Nephron (organoid): ENCODE results near the gene SLC22A16.
"Not testable (repeated sequence)": the region's sequence is repeated elsewhere in the genome, so short reads cannot be mapped to it uniquely, and the experiment has no call there.

Experiments
- H3K27ac Mint-ChIP-seq, 3 experiments: 2 replicates each; pipeline ENCODE4 v1.8.0; 2020; ENCODE audit warnings: mixed read lengths in 3 of 3, mild to moderate bottlenecking in 2 of 3, moderate library complexity in 1 of 3
- H3K27me3 Mint-ChIP-seq: 2 replicates; pipeline ENCODE4 v1.8.0; 2021; ENCODE audit warnings: low read depth, mild to moderate bottlenecking, moderate library complexity, mixed read lengths
- H3K36me3 Mint-ChIP-seq: 2 replicates; pipeline ENCODE4 v1.8.0; 2020; ENCODE audit warnings: low read depth, mixed read lengths
- H3K4me1 Mint-ChIP-seq: 2 replicates; pipeline ENCODE4 v1.8.0; 2020; ENCODE audit warnings: mixed read lengths
- H3K4me3 Mint-ChIP-seq, 3 experiments: 2 replicates each; pipeline ENCODE4 v1.8.0; 2020; ENCODE audit warnings: mild to moderate bottlenecking in 3 of 3, mixed read lengths in 3 of 3, moderate library complexity in 2 of 3
- H3K9me3 Mint-ChIP-seq: 2 replicates; pipeline ENCODE4 v1.8.0; 2020; ENCODE audit warnings: mixed read lengths
- CTCF ChIP-seq, 3 experiments: fragments of 200-600 bp; sonication (generic); IDR thresholded peaks; one replicate each; pipeline ENCODE4 v1.5.0; 2021; ENCODE audit warnings: antibody characterized with exemption in 3 of 3; ENCODE audit not compliant: unreplicated experiment in 3 of 3

SLC22A16 gene

GRCh38 chr6:110462884-110463481 is 13.4 kb downstream of the SLC22A16 start:
- no peaks in the 10 kb centered on the region for H3K36me3 Mint-ChIP-seq
- peaks cover 4% of the 10 kb centered on the region for H3K27me3 Mint-ChIP-seq
- no peak for TF ChIP-seq CTCF (IDR thresholded peaks at IDR 0.05; ENCODE audit: unreplicated experiment in 3 of 3)
- no peaks in the 10 kb centered on the region for H3K4me1 Mint-ChIP-seq
- no peak overlapping the region for H3K27ac Mint-ChIP-seq
- no peak overlapping the region for H3K4me3 Mint-ChIP-seq
- H3K9me3 Mint-ChIP-seq, result peaks cover 46% of the 10 kb centered on the region

DNA sequence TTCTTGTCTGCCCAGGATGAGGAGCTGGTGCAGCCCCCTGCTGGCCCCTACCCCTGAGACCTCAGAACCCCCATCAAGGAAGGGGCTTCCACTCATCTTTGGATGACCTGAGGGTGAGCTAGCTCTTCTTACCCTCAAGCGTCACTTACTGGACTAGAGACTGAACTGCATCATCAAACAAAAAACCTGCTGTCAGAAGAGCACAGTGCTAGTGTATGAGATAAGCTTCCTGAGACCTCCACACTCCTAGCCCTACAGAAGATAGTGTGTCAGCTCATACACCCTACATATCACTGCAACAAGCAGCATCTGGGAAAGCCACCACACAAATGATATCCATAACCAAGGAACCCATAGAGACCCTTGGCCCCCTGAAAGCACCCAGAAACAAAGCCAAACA is 15.0 kb downstream of the SLC22A16 start:
- no peak for TF ChIP-seq CTCF (IDR thresholded peaks at IDR 0.05; ENCODE audit: unreplicated experiment in 3 of 3)
- Mint-ChIP-seq H3K9me3 (peaks cover 46% of the 10 kb centered on the region), H3K36me3 (no peaks in the 10 kb centered on the region), H3K27me3 (peaks cover 4% of the 10 kb centered on the region), H3K4me3 (no peak overlapping the region), H3K4me1 (no peaks in the 10 kb centered on the region), H3K27ac (no peak overlapping the region)

- H3K27me3 Mint-ChIP-seq, result peaks cover 4% of the 10 kb centered on the region
- H3K4me1 Mint-ChIP-seq, result no peaks in the 10 kb centered on the region
- H3K4me3 Mint-ChIP-seq, result no peak overlapping the region
- peaks cover 30% of the 10 kb centered on the region for H3K9me3 Mint-ChIP-seq
- no peaks in the 10 kb centered on the region for H3K36me3 Mint-ChIP-seq
- no peak overlapping the region for H3K27ac Mint-ChIP-seq
- TF ChIP-seq CTCF (IDR thresholded peaks at IDR 0.05; ENCODE audit: unreplicated experiment in 3 of 3), result no peak
These were observed 17.3 kb downstream of the SLC22A16 start for GRCh38 chr6:110459137-110459536.

GRCh38 chr6:110458476-110458875 is 17.9 kb downstream of the SLC22A16 start:
- H3K9me3 Mint-ChIP-seq, result peaks cover 23% of the 10 kb centered on the region
- H3K27ac Mint-ChIP-seq, result no peak overlapping the region
- H3K27me3 Mint-ChIP-seq, result peaks cover 4% of the 10 kb centered on the region
- no peaks in the 10 kb centered on the region for H3K36me3 Mint-ChIP-seq
- H3K4me3 Mint-ChIP-seq, result no peak overlapping the region
- TF ChIP-seq CTCF (IDR thresholded peaks at IDR 0.05; ENCODE audit: unreplicated experiment in 3 of 3), result no peak
- H3K4me1 Mint-ChIP-seq, result no peaks in the 10 kb centered on the region

GRCh38 chr6:110457567-110458175 is 18.7 kb downstream of the SLC22A16 start:
- not testable (repeated sequence) for H3K4me3 Mint-ChIP-seq, H3K36me3 Mint-ChIP-seq, H3K27me3 Mint-ChIP-seq, H3K27ac Mint-ChIP-seq, H3K4me1 Mint-ChIP-seq
- H3K9me3 Mint-ChIP-seq, result peaks cover 16% of the 10 kb centered on the region

DNA sequence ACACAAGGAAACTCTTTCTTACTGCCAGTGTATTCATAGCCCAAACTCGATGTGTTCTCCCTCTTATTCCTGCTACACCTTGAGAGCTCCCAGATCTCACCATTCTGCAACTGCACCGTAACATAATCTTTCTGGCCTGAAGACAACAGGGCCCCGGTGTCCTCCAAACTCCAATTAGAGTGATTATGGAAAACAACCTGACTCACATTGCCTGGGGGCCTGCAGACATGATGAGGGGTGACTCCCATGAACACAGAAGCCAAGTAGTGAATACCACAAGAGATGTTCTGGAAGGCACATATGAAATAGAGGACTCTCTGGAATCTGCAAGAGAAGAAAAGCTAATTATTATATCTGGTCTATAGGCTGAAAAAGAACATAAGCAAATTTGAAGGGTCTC is 19.7 kb downstream of the SLC22A16 start:
- Mint-ChIP-seq H3K4me3 (no peak overlapping the region), H3K4me1 (no peaks in the 10 kb centered on the region), H3K9me3 (peaks cover 14% of the 10 kb centered on the region), H3K36me3 (no peaks in the 10 kb centered on the region), H3K27me3 (peaks cover 4% of the 10 kb centered on the region), H3K27ac (no peak overlapping the region)
- TF ChIP-seq CTCF (IDR thresholded peaks at IDR 0.05; ENCODE audit: unreplicated experiment in 3 of 3), result no peak
